Bronchial epithelial cell (primary cell): ENCODE data around the gene ZBTB17. TPM values are rescaled to one million over a fixed set of nuclear protein-coding genes. Genes with fewer than 3 reads are reported as not detected.

ENCODE experiments used
- total RNA-seq: library from RNA; depleted of rRNA; stranded (reverse); fragments of >200 nt; gene quantifications from 2 replicates; pipeline ENCODE4 v1.2.1, GENCODE V29; 2014

Gene ZBTB17
- total RNA-seq, 1 donor from 2014 or later: 33.7 TPM

Other genes starting within 250 kb of the ZBTB17 start
- gene SLC25A34, start 239.8 kb downstream of the ZBTB17 start, total RNA-seq: under 0.01 and 0.38 TPM in 2 replicates
- gene TMEM82, start 233.6 kb downstream of the ZBTB17 start, total RNA-seq: not detected in 2 replicates
- 60.9 and 72.4 TPM in 2 replicates for gene FBLIM1, start 217.3 kb downstream of the ZBTB17 start, total RNA-seq
- 1.8 and 4.9 TPM in 2 replicates for gene UQCRHL, start 168.5 kb downstream of the ZBTB17 start, total RNA-seq
- gene SPEN, start 128.4 kb downstream of the ZBTB17 start, total RNA-seq: 18.3 and 19.2 TPM in 2 replicates
- not detected in 2 replicates for gene SRARP, start 28.1 kb upstream of the ZBTB17 start, total RNA-seq
- gene HSPB7, start 41.9 kb upstream of the ZBTB17 start, total RNA-seq: under 0.01 TPM in 1 of 2 replicates, not detected in the other
- not detected in 2 replicates for gene CLCNKA, start 45.9 kb upstream of the ZBTB17 start, total RNA-seq
- gene CLCNKB, start 67.7 kb upstream of the ZBTB17 start, total RNA-seq: under 0.01 and 0.26 TPM in 2 replicates
- gene FAM131C, start 97.5 kb upstream of the ZBTB17 start, total RNA-seq: 0.53 and 0.77 TPM in 2 replicates
- 117 and 144 TPM in 2 replicates for gene EPHA2, start 180.0 kb upstream of the ZBTB17 start, total RNA-seq
- 3.2 and 6.1 TPM in 2 replicates for gene ARHGEF19, start 236.6 kb upstream of the ZBTB17 start, total RNA-seq